GM12878 (cell line): ENCODE measurements around the gene P2RX7. TPM values are rescaled to one million over a fixed set of nuclear protein-coding genes. Genes with fewer than 3 reads are reported as not detected.

Experiments used
- ATAC-seq: fragments of 200-7000 bp; cut with Tn5 transposase; 3 replicates; pipeline ENCODE4 v1.9.1; 2020; ENCODE audit warnings: mild to moderate bottlenecking, moderate library complexity
- BruUV-seq: library from RNA; stranded (reverse); fragments of 400-500 nt; replicated peaks from 2 replicates; lab custom pipeline; 2021; lab: Mats Ljungman, UMichigan
- CTCF ChIA-PET: fragments of 300-600 bp; sonication (Branson Sonifier 250); formaldehyde crosslinking; extraction: SDS; loops from one replicate; lab custom pipeline; 2021; ENCODE audit warnings: inconsistent platforms; lab: Yijun Ruan, JAX
- POLR2A ChIA-PET: fragments of 350-600 bp; formaldehyde crosslinking; extraction: SDS; loops from one replicate; lab custom pipeline; 2021; ENCODE audit warnings: inconsistent platforms; lab: Charles Lee
- RAD21 ChIA-PET: fragments of 300-600 bp; sonication (Branson Sonifier 250); formaldehyde crosslinking; loops from one replicate; lab custom pipeline; 2023; ENCODE audit warnings: antibody characterized with exemption; ENCODE audit not compliant: unreplicated experiment; lab: Charles Lee
- SMC1A ChIA-PET: fragments of 300-600 bp; sonication (Branson Sonifier 250); formaldehyde crosslinking; loops from one replicate; lab custom pipeline; 2023; ENCODE audit not compliant: unreplicated experiment, uncharacterized antibody; lab: Charles Lee
- DNase-seq: peaks from one replicate; pipeline ENCODE4 v3.0.0-alpha.2; 2011; ENCODE audit warnings: low read depth, low spot score
- FAIRE-seq: peaks from 3 replicates; lab custom pipeline; 2011; peaks lifted over from hg19 to GRCh38; lab: Jason Lieb, UNC
- H2AFZ ChIP-seq: 2 replicates; pipeline ENCODE4 v1.6.0; 2011; ENCODE audit warnings: low read depth, low read length, control low read depth; ENCODE audit not compliant: control insufficient read depth
- H3K27ac ChIP-seq: 2 replicates; pipeline ENCODE4 v1.5.1; 2011; ENCODE audit warnings: control low read depth; ENCODE audit not compliant: control insufficient read depth, insufficient read depth
- H3K27me3 ChIP-seq, 2 experiments: replicated peaks in 1 of 2; 2 replicates each; pipeline versions ENCODE4 v1.6.0 to v1.6.1; 2011; ENCODE audit warnings: low read length in 1 of 2; ENCODE audit not compliant: control insufficient read depth in 2 of 2, insufficient read depth in 2 of 2
- H3K36me3 ChIP-seq, 2 experiments: 2 replicates each; pipeline ENCODE4 v1.5.1; 2011; ENCODE audit warnings: low read length in 1 of 2; ENCODE audit not compliant: control insufficient read depth in 2 of 2, insufficient read depth in 2 of 2
- H3K4me1 ChIP-seq: 2 replicates; pipeline ENCODE4 v1.6.1; 2011; ENCODE audit warnings: mild to moderate bottlenecking, low read length, moderate library complexity, mixed read lengths; ENCODE audit not compliant: control insufficient read depth, insufficient read depth
- H3K4me2 ChIP-seq: 2 replicates; pipeline ENCODE4 v1.6.0; 2011; ENCODE audit warnings: control low read depth; ENCODE audit not compliant: control insufficient read depth, insufficient read depth
- H3K4me3 ChIP-seq: fragments of 200-600 bp; sonication (generic); 2 replicates; pipeline ENCODE4 v1.5.1; 2016
- H3K79me2 ChIP-seq: 2 replicates; pipeline ENCODE4 v1.6.0; 2011; ENCODE audit warnings: low read length; ENCODE audit not compliant: control insufficient read depth, insufficient read depth
- H3K9ac ChIP-seq: 2 replicates; pipeline ENCODE4 v1.8.0; 2011; ENCODE audit warnings: low read length, control low read depth, mixed read lengths; ENCODE audit not compliant: control insufficient read depth, insufficient read depth
- H3K9me3 ChIP-seq: replicated peaks from 3 replicates; pipeline ENCODE4 v1.5.1; 2011; ENCODE audit warnings: mild to moderate bottlenecking, low read length; ENCODE audit not compliant: control insufficient read depth, insufficient read depth
- H4K20me1 ChIP-seq: 2 replicates; pipeline ENCODE4 v1.6.0; 2011; ENCODE audit not compliant: control insufficient read depth, insufficient read depth
- CBX3 ChIP-seq: fragments of 200-600 bp; sonication (generic); IDR thresholded peaks from 2 replicates; pipeline ENCODE4 v1.6.1; 2016; ENCODE audit warnings: low read depth, borderline replicate concordance
- ETV6 ChIP-seq, 2 experiments: fragments of 450-650 bp in 1 of 2; IDR thresholded peaks in 1 of 2; conservative IDR thresholded peaks in 1 of 2; 2 replicates each; pipeline ENCODE4 v1.6.1; 2014; ENCODE audit warnings: antibody characterized with exemption in 1 of 2, borderline replicate concordance in 1 of 2, low read depth in 1 of 2, mild to moderate bottlenecking in 1 of 2, moderate library complexity in 1 of 2
- FOXK2 ChIP-seq: fragments of 450-650 bp; IDR thresholded peaks from 2 replicates; pipeline ENCODE4 v1.6.1; 2017; ENCODE audit warnings: mild to moderate bottlenecking, moderate library complexity
- GABPA ChIP-seq: IDR thresholded peaks from 2 replicates; pipeline ENCODE4 v1.6.1; 2014; ENCODE audit warnings: antibody characterized with exemption, low read depth, mild to moderate bottlenecking, inconsistent platforms
- GATAD2B ChIP-seq: fragments of 450-650 bp; conservative IDR thresholded peaks from 2 replicates; pipeline ENCODE4 v1.6.1; 2017; ENCODE audit warnings: low read depth, mild to moderate bottlenecking, moderate library complexity
- HDAC6 ChIP-seq: fragments of 200-600 bp; sonication (generic); IDR thresholded peaks from one replicate; pipeline ENCODE4 v1.8.0; 2017; ENCODE audit warnings: antibody characterized with exemption; ENCODE audit not compliant: unreplicated experiment
- NR2C1 ChIP-seq: fragments of 450-650 bp; IDR thresholded peaks from 2 replicates; pipeline ENCODE4 v1.6.1; 2017; ENCODE audit warnings: antibody characterized with exemption, mild to moderate bottlenecking, moderate library complexity
- NRF1 ChIP-seq: conservative IDR thresholded peaks from 2 replicates; pipeline ENCODE4 v1.6.1; 2011; ENCODE audit warnings: mild to moderate bottlenecking, low read depth, low read length, improper control_type of control experiment
- PML ChIP-seq: IDR thresholded peaks from 2 replicates; pipeline ENCODE4 v1.6.1; 2012; ENCODE audit warnings: low read length, inconsistent platforms
- POLR2AphosphoS5 ChIP-seq: IDR thresholded peaks from 2 replicates; pipeline ENCODE4 v1.6.1; 2011; ENCODE audit warnings: mild to moderate bottlenecking, low read length, inconsistent platforms
- POU2F2 ChIP-seq: IDR thresholded peaks from 3 replicates; pipeline ENCODE4 v1.6.1; 2011; ENCODE audit warnings: low read depth, mild to moderate bottlenecking, low read length, borderline replicate concordance
- SMAD1 ChIP-seq: fragments of 450-650 bp; IDR thresholded peaks from 2 replicates; pipeline ENCODE4 v1.6.1; 2018; ENCODE audit warnings: mild to moderate bottlenecking, low read depth; ENCODE audit not compliant: partially characterized antibody
- SP1 ChIP-seq: IDR thresholded peaks from one replicate; pipeline ENCODE4 v1.6.1; 2011; ENCODE audit warnings: low read depth, low read length
- SREBF2 ChIP-seq: IDR thresholded peaks from 2 replicates; pipeline ENCODE4 v1.6.1; 2012; ENCODE audit warnings: mild to moderate bottlenecking, low read length
- STAT1 ChIP-seq: fragments of 450-650 bp; conservative IDR thresholded peaks from 2 replicates; pipeline ENCODE4 v1.6.1; 2014; ENCODE audit warnings: antibody characterized with exemption, mild to moderate bottlenecking
- TCF3 ChIP-seq: IDR thresholded peaks from 2 replicates; pipeline ENCODE4 v1.6.1; 2012; ENCODE audit warnings: low read depth, mild to moderate bottlenecking, low read length, borderline replicate concordance; ENCODE audit not compliant: insufficient read depth
- WGBS: methylation state at CpG from one replicate; pipeline ENCODE4 v1.1.6; 2016; ENCODE audit warnings: low lambda C conversion rate; ENCODE audit not compliant: insufficient replicate concordance, insufficient coverage; ENCODE audit errors: missing lambda C conversion rate; 5-methylcytosine and 5-hydroxymethylcytosine counted together
- in situ Hi-C: fragments of 300-500 bp; cut with MboI; formaldehyde crosslinking; loops from 9 replicates; pipeline ENCODE4 v1.14.3; 2018; ENCODE audit warnings: mixed read lengths
- intact Hi-C: fragments of 100-400 bp; cut with micrococcal nuclease; formaldehyde crosslinking; loops from one replicate; pipeline ENCODE4 v1.14.2; 2022; ENCODE audit not compliant: unreplicated experiment
- polyA plus RNA-seq, 11 experiments: library from polyadenylated mRNA; depleted of rRNA in 4 of 11; unstranded in 6 of 11; stranded (reverse) in 5 of 11; fragments of >200 nt; fragmentation: Nextera tagmentation in 4 of 11; fragmentation: Illumina TruSeq in 1 of 11; extraction: Ambion mirVana in 4 of 11; extraction: Trizol in 1 of 11; gene quantifications; 1 replicate in 1 of 11; 2 replicates in 10 of 11; pipeline versions ENCODE4 v1.2.1 to v1.2.3, GENCODE V29; 2011 to 2016; ENCODE audit warnings: inconsistent platforms in 2 of 11, missing spikeins in 2 of 11, low read depth in 1 of 11
- total RNA-seq, 4 experiments: library from RNA; depleted of rRNA in 3 of 4; stranded (reverse); fragments of >200 nt in 3 of 4; fragmentation: Illumina TruSeq in 1 of 4; extraction: Trizol in 1 of 4; gene quantifications; 2 replicates each; pipeline versions ENCODE4 v1.2.1 to v1.2.3, GENCODE V29; 2013 to 2021

P2RX7 gene
- total and polyA plus RNA-seq, 10 of the 15 experiments (the other 5 are each of a cell fraction or from before 2014, with no cell fraction given) = 0.74 to 2.6 (median 1.5) TPM

- H3K27ac ChIP-seq = no peak overlapping the region
- in situ Hi-C loops = no loop called here
- H3K9me3 ChIP-seq = no peaks in the 10 kb centered on the region
- no peak overlapping the region for H3K4me2 ChIP-seq
- FAIRE-seq (no peak), DNase-seq (no peak)
- TF ChIP-seq SMAD1 (no peak), NR2C1 (peak; percentile 69)
- TF ChIP-seq, all 136 proteins: peak for 1
- POLR2A ChIA-PET = interaction anchor here (1.3 kb wide), 1 partner anchor 25 kb away, joined by 3 read pairs; no protein-coding TSS in a partner anchor
- Histone ChIP-seq H3K4me1 (peaks cover 6% of the 10 kb centered on the region), H3K4me3 (no peak overlapping the region), H3K9ac (no peak overlapping the region), H4K20me1 (no peaks in the 10 kb centered on the region), H3K27me3 (no peaks in the 10 kb centered on the region; a peak in 1 of 4 replicates), H3K79me2 (no peaks in the 10 kb centered on the region), H2AFZ (no peak overlapping the region), H3K36me3 (no peaks in the 10 kb centered on the region)
- SMC1A ChIA-PET = interaction anchor here (1.6 kb wide), 1 partner anchor 25 kb away, joined by 4 read pairs; no protein-coding TSS in a partner anchor
- no TSS peak for BruUV-seq
- intact Hi-C loops = no loop called here
- no peak for ATAC-seq
- WGBS = 63% methylated on average over 4 of the region's 4 CpGs
- RAD21 ChIA-PET = no interaction called here
- CTCF ChIA-PET = interaction anchor here (1.1 kb wide), 1 partner anchor 11 kb away, joined by 4 read pairs; no protein-coding TSS in a partner anchor
Observed at GRCh38 chr12:121085069-121085468, 47.6 kb upstream of the P2RX7 start.

GRCh38 chr12:121085506-121086353, 46.9 kb upstream of the P2RX7 start:
- intact Hi-C loops = no loop called here
- H3K9me3 ChIP-seq = no peaks in the 10 kb centered on the region
- no peak overlapping the region for H3K4me3 ChIP-seq
- no peak overlapping the region for H3K27ac ChIP-seq
- ChIA-PET POLR2A (interaction anchor here (0.6 to 1.3 kb wide), 2 partner anchors 26 to 145 kb away, joined by 3 read pairs; no protein-coding TSS in a partner anchor), SMC1A (interaction anchor here (1.6 kb wide), 1 partner anchor 24 kb away, joined by 4 read pairs; no protein-coding TSS in a partner anchor), RAD21 (no interaction called here)
- DNase-seq = no peak
- H3K4me1 ChIP-seq = peaks cover 6% of the 10 kb centered on the region
- H3K27me3 ChIP-seq = no peaks in the 10 kb centered on the region
- no peak overlapping the region for H3K4me2 ChIP-seq
- H4K20me1 ChIP-seq = no peaks in the 10 kb centered on the region
- in situ Hi-C loops = no loop called here
- ATAC-seq = no peak
- H3K79me2 ChIP-seq = no peaks in the 10 kb centered on the region
- BruUV-seq = no TSS peak
- TF ChIP-seq NRF1 (no peak), PML (no peak), SREBF2 (no peak), STAT1 (no peak), CBX3 (no peak), FOXK2 (no peak), SP1 (no peak), POLR2AphosphoS5 (no peak), ETV6 (conservative IDR thresholded peaks at IDR 0.05 in 1 of 2, IDR thresholded peaks at IDR 0.05 in 1 of 2; ENCODE audit: borderline replicate concordance in 1 of 2, low read depth in 1 of 2) (no peak), TCF3 (no peak), GATAD2B (no peak), GABPA (no peak), POU2F2 (no peak), HDAC6 (no peak)
- TF ChIP-seq, all 136 proteins: peak for 0
- H2AFZ ChIP-seq = no peak overlapping the region
- H3K9ac ChIP-seq = no peak overlapping the region
- CTCF ChIA-PET = interaction anchor here (0.9 to 2.7 kb wide), 4 partner anchors 11 to 114 kb away, joined by 3 to 8 read pairs (median 6); no protein-coding TSS in a partner anchor
- FAIRE-seq = no peak
- 64% methylated on average over 17 of the region's 17 CpGs for WGBS
- no peaks in the 10 kb centered on the region for H3K36me3 ChIP-seq
